GM10266 (cell line): ENCODE data around the gene STN1.
"Not testable (repeated sequence)": the region's sequence is repeated elsewhere in the genome, so short reads cannot be mapped to it uniquely, and the experiment has no call there.

Source experiments
- DNase-seq: peaks from one replicate; pipeline ENCODE4 v3.0.0; 2012; ENCODE audit errors: extremely low spot score
- TF ChIP-seq, protein P1 (sequence below): IDR thresholded peaks from 2 replicates; pipeline ENCODE4 v1.5.1; 2012; ENCODE audit warnings: mild to moderate bottlenecking, low read depth; ENCODE audit not compliant: control insufficient read depth, insufficient read depth; ENCODE audit errors: missing control alignments

Gene STN1

DNA sequence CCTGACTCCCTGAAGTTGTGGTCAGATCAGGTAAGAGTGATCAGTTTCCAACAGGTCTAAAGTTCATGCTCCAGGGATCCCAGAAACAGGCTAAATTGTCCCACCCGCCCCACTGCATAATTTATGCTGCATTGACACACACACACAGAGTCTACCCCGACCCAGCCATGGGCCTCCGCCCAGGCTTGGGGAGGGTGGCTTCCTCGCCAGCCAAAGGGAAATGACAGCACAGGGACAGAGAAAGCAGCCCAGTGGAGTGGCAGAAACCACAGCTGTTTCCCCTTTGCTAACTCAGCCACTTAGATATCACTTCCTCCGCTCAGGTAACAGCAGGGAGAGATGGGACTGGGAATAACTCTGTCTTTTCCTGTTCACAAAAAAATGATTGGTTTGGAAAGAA is 72.0 kb downstream of the STN1 start:
- DNase-seq = no peak
- TF ChIP-seq, protein P1, sequence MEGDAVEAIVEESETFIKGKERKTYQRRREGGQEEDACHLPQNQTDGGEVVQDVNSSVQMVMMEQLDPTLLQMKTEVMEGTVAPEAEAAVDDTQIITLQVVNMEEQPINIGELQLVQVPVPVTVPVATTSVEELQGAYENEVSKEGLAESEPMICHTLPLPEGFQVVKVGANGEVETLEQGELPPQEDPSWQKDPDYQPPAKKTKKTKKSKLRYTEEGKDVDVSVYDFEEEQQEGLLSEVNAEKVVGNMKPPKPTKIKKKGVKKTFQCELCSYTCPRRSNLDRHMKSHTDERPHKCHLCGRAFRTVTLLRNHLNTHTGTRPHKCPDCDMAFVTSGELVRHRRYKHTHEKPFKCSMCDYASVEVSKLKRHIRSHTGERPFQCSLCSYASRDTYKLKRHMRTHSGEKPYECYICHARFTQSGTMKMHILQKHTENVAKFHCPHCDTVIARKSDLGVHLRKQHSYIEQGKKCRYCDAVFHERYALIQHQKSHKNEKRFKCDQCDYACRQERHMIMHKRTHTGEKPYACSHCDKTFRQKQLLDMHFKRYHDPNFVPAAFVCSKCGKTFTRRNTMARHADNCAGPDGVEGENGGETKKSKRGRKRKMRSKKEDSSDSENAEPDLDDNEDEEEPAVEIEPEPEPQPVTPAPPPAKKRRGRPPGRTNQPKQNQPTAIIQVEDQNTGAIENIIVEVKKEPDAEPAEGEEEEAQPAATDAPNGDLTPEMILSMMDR = no peak

GRCh38 chr10:103845346-103845745 is 72.6 kb downstream of the STN1 start:
- DNase-seq = not testable (repeated sequence)

DNA sequence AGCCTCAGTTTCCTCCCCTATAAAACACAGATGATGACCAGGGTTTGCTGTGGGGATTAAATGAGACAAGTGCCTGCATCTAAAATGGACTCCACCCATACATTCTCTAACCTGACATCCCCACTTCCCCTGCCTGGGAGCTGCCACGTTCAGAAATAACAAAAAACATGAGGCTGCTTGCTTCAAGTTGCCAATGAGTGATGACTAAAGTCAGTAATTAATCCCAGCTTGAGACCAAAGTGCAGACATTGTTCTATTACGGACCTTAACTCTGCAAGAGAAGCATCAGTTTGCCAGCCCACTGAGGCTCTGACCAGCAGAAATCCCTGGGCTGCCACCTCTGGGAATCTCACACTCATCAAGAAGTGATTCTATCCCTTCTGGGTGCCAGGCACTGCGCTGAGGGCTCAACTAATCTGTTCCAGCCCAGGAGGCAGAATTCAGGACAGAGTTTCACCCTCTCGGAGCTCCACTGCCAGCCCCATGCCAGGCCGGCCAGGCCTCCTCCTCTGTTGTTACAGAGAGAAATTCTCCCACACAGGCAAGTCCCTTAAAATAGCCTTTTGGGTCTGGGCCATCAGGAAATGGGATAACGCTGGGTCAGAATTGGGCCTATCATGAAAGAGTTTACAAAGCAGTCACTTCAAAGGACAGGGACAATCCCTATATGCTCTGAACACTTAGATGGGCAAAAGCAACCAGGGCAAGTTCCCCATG is 74.0 kb downstream of the STN1 start:
- TF ChIP-seq, protein P1 = no peak
- DNase-seq = no peak

DNA sequence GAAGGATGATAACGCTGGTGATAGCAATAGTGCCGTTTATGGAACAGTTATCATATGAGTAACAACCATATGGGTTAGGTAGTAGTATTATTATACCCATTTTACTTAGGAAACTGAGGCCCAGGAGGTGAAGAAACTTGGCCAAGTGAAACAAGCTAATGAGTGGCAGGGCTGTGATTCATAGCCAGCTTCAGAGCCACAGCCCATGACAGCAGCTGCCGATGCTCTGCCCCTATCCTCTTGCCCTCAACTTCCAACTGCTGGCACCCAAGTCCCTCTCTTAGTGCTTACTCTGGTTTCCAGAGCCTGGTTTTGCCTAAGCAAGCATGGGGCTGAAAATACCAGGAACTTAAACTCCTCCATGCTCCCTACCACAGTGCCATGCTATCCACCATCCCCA is 74.9 kb downstream of the STN1 start:
- TF ChIP-seq, protein P1 = no peak
- DNase-seq = no peak

DNA sequence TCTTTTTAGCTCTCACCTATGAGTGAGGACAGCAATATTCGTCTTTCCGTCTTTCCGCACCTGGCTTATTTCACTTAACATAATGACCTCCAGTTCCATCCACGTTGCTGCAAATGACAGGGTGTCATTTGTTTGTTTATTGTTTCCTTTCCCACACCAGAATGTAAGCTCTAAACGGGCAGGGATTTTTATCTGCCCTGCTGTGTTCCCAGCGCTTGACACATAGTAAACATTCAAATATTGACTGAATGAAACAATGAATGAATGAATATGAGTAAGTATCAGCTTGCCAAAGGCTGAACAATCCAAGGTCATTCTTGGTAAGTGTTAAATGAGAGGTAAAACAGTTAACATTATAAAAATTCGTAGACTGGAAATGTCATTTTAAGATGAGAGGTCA is 75.4 kb downstream of the STN1 start:
- no peak for DNase-seq
- TF ChIP-seq, protein P1 = no peak

DNA sequence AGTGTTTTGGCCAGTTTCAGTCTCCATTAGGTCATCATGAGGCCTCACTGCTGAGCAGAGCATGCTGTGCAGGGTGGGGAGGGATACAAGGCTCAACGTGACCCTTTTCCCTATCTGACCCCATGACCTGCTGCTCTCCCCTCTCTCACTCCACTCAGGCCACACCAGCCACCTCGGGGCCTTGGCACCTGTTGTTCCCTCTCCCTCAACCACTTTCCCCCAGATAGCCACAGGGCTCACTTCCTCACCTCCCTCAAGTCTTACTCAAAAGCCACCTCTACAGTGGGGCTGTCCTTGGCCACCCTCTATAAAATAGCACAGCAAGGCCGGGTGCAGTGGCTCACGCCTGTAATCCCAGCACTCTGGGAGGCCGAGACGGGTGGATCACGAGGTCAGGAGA is 76.5 kb downstream of the STN1 start:
- TF ChIP-seq, protein P1 = no peak
- DNase-seq = no peak

DNA sequence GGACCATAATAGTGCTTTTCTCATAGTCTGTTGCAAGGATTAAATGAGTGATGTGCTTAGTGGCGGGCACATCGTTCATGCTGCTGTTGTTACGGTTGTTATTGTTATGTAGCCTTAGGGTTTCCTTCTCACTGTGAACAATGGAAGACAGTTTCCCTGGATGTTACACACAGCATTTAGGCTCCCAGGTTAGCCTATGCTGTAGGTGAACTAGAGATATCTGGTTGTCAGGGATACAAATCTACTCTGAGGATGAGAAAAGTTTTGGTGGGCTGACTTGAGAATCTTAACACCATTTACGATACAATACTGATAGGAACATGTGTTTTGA is 77.3 kb downstream of the STN1 start:
- TF ChIP-seq, protein P1 = no peak

More for the DNA sequence above, 77.3 kb downstream of the STN1 start:
- DNase-seq = no peak
